Panc1 (cell line): ENCODE measurements around the gene GPA33. TPM values are rescaled to one million over a fixed set of nuclear protein-coding genes. Genes with fewer than 3 reads are reported as not detected.

Experiments used
- ATAC-seq: fragments of 200-7000 bp; cut with Tn5 transposase; 2 replicates; pipeline ENCODE4 v1.9.1; 2020; ENCODE audit warnings: mild to moderate bottlenecking, moderate library complexity
- BruUV-seq: library from RNA; stranded (reverse); fragments of 400-500 nt; replicated peaks from 2 replicates; lab custom pipeline; 2021; lab: Mats Ljungman, UMichigan
- CTCF ChIA-PET: fragments of 300-600 bp; sonication (Branson Sonifier 250); formaldehyde crosslinking; loops from one replicate; lab custom pipeline; 2022; ENCODE audit warnings: antibody characterized with exemption; lab: Charles Lee
- POLR2A ChIA-PET: fragments of 300-600 bp; sonication (Branson Sonifier 250); formaldehyde crosslinking; loops from one replicate; lab custom pipeline; 2022; ENCODE audit warnings: antibody characterized with exemption; lab: Charles Lee
- DNase-seq: peaks from one replicate; pipeline ENCODE4 v3.0.0-alpha.2; 2010; ENCODE audit warnings: low read depth, low spot score
- H3K27ac ChIP-seq: 2 replicates; pipeline ENCODE4 v1.5.1; 2011; ENCODE audit warnings: mild to moderate bottlenecking, low read length, inconsistent platforms
- H3K27me3 ChIP-seq: fragments of 200-500 bp; sonication (Bioruptor generic); 2 replicates; pipeline ENCODE4 v1.6.0; 2014; ENCODE audit warnings: low read length, inconsistent platforms; ENCODE audit not compliant: control insufficient read depth, insufficient read depth
- H3K36me3 ChIP-seq: fragments of 200-500 bp; sonication (Bioruptor generic); 2 replicates; pipeline ENCODE4 v1.5.1; 2014; ENCODE audit warnings: inconsistent platforms, mild to moderate bottlenecking, low read length, moderate library complexity; ENCODE audit not compliant: control insufficient read depth, insufficient read depth
- H3K4me1 ChIP-seq: 2 replicates; pipeline ENCODE4 v1.5.1; 2011; ENCODE audit warnings: inconsistent platforms, mild to moderate bottlenecking, low read length, moderate library complexity; ENCODE audit not compliant: control insufficient read depth, insufficient read depth
- H3K4me3 ChIP-seq, 2 experiments: 2 replicates each; pipeline ENCODE4 v1.5.1; 2011 to 2012; ENCODE audit warnings: low read depth in 2 of 2, low read length in 2 of 2, mild to moderate bottlenecking in 2 of 2, inconsistent platforms in 1 of 2, moderate library complexity in 1 of 2
- H3K9me3 ChIP-seq: fragments of 200-500 bp; sonication (Bioruptor generic); 2 replicates; pipeline ENCODE4 v1.5.1; 2014; ENCODE audit warnings: low read depth, mild to moderate bottlenecking, inconsistent platforms, low read length, moderate library complexity; ENCODE audit not compliant: control insufficient read depth, insufficient read depth
- POLR2AphosphoS5 ChIP-seq: IDR thresholded peaks from 2 replicates; pipeline ENCODE4 v1.6.1; 2012; ENCODE audit warnings: mild to moderate bottlenecking, low read depth, low read length, moderate library complexity
- REST ChIP-seq, 2 experiments: IDR thresholded peaks; 2 replicates each; pipeline ENCODE4 v1.6.1; 2011 to 2012; ENCODE audit warnings: low read depth in 2 of 2, control low read depth in 1 of 2, low read length in 1 of 2, mild to moderate bottlenecking in 1 of 2, moderate library complexity in 1 of 2; ENCODE audit not compliant: insufficient read depth in 1 of 2
- SIN3A ChIP-seq: IDR thresholded peaks from 2 replicates; pipeline ENCODE4 v1.6.1; 2012; ENCODE audit warnings: low read depth, mild to moderate bottlenecking, low read length, moderate library complexity, borderline replicate concordance; ENCODE audit not compliant: insufficient read depth
- TCF7L2 ChIP-seq: IDR thresholded peaks from 2 replicates; pipeline ENCODE4 v1.6.1; 2011; ENCODE audit warnings: mild to moderate bottlenecking, low read depth, low read length, inconsistent platforms
- in situ Hi-C: cut with HindIII; loops from 2 replicates; pipeline ENCODE4 v1.10.0; 2016; ENCODE audit warnings: low sequenced_read_pairs, low pct_unique_long_range_greater_than_20kb
- intact Hi-C: fragments of 100-400 bp; cut with micrococcal nuclease; formaldehyde crosslinking; loops from one replicate; pipeline ENCODE4 v1.10.0; 2022; ENCODE audit not compliant: unreplicated experiment
- total RNA-seq: library from RNA; stranded (reverse); gene quantifications from one replicate; pipeline ENCODE4 v1.2.1, GENCODE V29; 2021; ENCODE audit not compliant: unreplicated experiment
- TF ChIP-seq, protein P1 (sequence below): fragments of 450-650 bp; IDR thresholded peaks from 2 replicates; pipeline ENCODE4 v1.5.1; 2017; ENCODE audit warnings: mild to moderate bottlenecking

GPA33 gene
- total RNA-seq, 1 experiment from 2014 or later = 0.18 TPM

DNA sequence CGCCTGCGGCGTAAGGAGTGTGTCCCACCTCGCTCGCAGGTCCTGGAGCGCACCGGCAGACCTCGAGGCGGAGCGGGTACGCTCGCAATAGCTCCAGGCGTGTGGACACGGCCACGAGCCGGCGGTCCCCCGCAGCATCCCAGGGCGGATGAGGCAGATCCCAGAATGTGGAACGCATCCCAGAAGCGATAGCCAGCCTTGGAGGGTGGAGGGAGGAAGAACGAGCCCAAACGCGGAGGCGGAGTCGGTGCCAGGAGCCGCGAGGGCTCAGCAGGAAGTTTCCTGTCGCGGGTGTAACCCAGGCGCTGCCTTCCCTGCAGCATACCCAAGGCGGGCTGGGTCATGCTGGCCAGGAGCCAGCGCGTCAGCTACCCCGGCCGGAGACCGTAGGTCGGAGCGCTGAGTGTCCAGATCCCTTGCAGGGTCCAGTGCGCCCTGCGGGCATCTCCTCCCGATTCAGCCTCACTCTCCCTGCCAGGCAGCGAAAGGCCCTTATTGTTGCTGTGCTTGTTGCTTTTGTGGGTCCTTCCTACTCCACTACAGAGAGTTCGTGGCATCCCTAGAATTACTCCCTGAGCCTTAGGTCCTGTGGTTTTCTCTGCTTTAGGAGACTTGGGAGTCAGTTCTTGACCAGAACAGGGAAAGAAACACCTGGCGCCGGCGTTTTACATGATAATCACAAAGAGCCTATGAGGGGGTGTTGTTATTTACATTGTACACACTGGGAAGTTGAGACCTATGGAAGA is 31.4 kb upstream of the GPA33 start:
- ATAC-seq (peak; percentile 83), DNase-seq (no peak)
- Histone ChIP-seq H3K9me3 (no peaks in the 10 kb centered on the region), H3K4me3 (peak overlapping the region; percentile 40 to 47), H3K27ac (no peak overlapping the region), H3K4me1 (no peaks in the 10 kb centered on the region), H3K36me3 (no peaks in the 10 kb centered on the region), H3K27me3 (peaks cover 3% of the 10 kb centered on the region)
- TF ChIP-seq, protein P1, sequence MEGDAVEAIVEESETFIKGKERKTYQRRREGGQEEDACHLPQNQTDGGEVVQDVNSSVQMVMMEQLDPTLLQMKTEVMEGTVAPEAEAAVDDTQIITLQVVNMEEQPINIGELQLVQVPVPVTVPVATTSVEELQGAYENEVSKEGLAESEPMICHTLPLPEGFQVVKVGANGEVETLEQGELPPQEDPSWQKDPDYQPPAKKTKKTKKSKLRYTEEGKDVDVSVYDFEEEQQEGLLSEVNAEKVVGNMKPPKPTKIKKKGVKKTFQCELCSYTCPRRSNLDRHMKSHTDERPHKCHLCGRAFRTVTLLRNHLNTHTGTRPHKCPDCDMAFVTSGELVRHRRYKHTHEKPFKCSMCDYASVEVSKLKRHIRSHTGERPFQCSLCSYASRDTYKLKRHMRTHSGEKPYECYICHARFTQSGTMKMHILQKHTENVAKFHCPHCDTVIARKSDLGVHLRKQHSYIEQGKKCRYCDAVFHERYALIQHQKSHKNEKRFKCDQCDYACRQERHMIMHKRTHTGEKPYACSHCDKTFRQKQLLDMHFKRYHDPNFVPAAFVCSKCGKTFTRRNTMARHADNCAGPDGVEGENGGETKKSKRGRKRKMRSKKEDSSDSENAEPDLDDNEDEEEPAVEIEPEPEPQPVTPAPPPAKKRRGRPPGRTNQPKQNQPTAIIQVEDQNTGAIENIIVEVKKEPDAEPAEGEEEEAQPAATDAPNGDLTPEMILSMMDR = no peak
- TF ChIP-seq POLR2AphosphoS5 = no peak
- no peak for TF ChIP-seq TCF7L2
- TF ChIP-seq SIN3A = no peak
- TF ChIP-seq REST (IDR thresholded peaks at IDR 0.05; ENCODE audit: insufficient read depth in 1 of 2, low read depth in 2 of 2, low read length in 1 of 2) = no peak
- ChIA-PET POLR2A (no interaction called here), CTCF (interaction anchor here (0.6 to 0.7 kb wide), 2 partner anchors 64 to 530 kb away, joined by 5 to 6 read pairs; no protein-coding TSS in a partner anchor)
- intact Hi-C loops = loop anchor here (2.0 kb wide), 1 partner anchor 55 kb away; no protein-coding TSS in a partner anchor
- no TSS peak for BruUV-seq
- in situ Hi-C loops = no loop called here

- Histone ChIP-seq H3K36me3 (no peaks in the 10 kb centered on the region), H3K27me3 (peaks cover 3% of the 10 kb centered on the region; the same call in 1 of the 2 replicates), H3K27ac (no peak overlapping the region), H3K9me3 (no peaks in the 10 kb centered on the region), H3K4me3 (peak overlapping the region; percentile 40 to 47), H3K4me1 (no peaks in the 10 kb centered on the region)
- ChIA-PET POLR2A (no interaction called here), CTCF (interaction anchor here (0.7 kb wide), 1 partner anchor 63 kb away, joined by 5 read pairs; no protein-coding TSS in a partner anchor)
- no TSS peak for BruUV-seq
- ATAC-seq (no peak), DNase-seq (no peak)
- TF ChIP-seq SIN3A (no peak), POLR2AphosphoS5 (no peak), REST (IDR thresholded peaks at IDR 0.05; ENCODE audit: insufficient read depth in 1 of 2, low read depth in 2 of 2, low read length in 1 of 2) (no peak), TCF7L2 (no peak)
- TF ChIP-seq, protein P1 = no peak
- intact Hi-C loops (loop anchor here (2.0 kb wide), 1 partner anchor 54 kb away; no protein-coding TSS in a partner anchor), in situ Hi-C loops (no loop called here)
Observed at GRCh38 chr1:167120899-167121298, 30.7 kb upstream of the GPA33 start.
